Measurements from ENCODE around the gene ARMCX1. TPM values are rescaled to one million over a fixed set of nuclear protein-coding genes. Genes with fewer than 3 reads are reported as not detected.

Gene ARMCX1
- total and polyA plus RNA-seq, 2 donors (not counting 1 experiment from before 2014, with no cell fraction given), result 53.0 to 70.4 TPM

DNA sequence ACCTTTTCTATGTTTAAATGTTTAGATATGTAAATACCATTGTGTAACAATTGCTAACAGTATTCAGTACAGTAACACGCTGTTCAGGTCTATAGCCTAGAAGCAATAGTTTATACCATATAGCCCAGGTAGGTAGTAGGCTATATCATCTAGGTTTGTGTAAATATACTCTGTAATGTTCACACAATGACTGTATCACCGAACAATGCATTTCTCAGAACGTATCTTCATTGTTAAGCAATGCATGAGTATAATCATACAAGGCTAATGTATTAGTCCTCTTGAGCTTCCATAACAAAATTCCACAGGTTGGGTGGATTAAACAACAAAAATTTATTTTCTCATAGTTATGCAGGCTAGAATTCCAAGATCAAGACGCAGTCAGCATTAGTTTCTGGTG, 42.4 kb upstream of the ARMCX1 start:
- Histone ChIP-seq H3K4me3 (replicated peaks in 1 of 4; ENCODE audit: control extremely low read depth in 1 of 4, insufficient read depth in 1 of 4, low read depth in 3 of 4, low read length in 4 of 4) (no peak overlapping the region), H2AFZ (ENCODE audit: low read length) (no peak overlapping the region), H3K4me2 (ENCODE audit: extremely low read depth, insufficient read depth, low read length) (no peak overlapping the region), H3K27ac (ENCODE audit: insufficient read depth, low read length) (no peak overlapping the region), H3K79me2 (ENCODE audit: control insufficient read depth, insufficient read depth, low read length) (no peaks in the 10 kb centered on the region), H3K9ac (ENCODE audit: insufficient read depth, low read length) (no peak overlapping the region), H3K9me3 (ENCODE audit: control insufficient read depth, insufficient read depth, low read depth, low read length) (no peaks in the 10 kb centered on the region), H3K4me1 (ENCODE audit: control insufficient read depth, extremely low read depth, insufficient read depth, low read length) (no peaks in the 10 kb centered on the region), H4K20me1 (ENCODE audit: control insufficient read depth, extremely low read depth, insufficient read depth, low read length) (no peaks in the 10 kb centered on the region), H3K36me3 (ENCODE audit: control insufficient read depth, insufficient read depth, low read length) (no peaks in the 10 kb centered on the region), H3K27me3 (ENCODE audit: control insufficient read depth, insufficient read depth, low read length) (no peaks in the 10 kb centered on the region)
- no peak for TF ChIP-seq EZH2 (IDR thresholded peaks at IDR 0.05; ENCODE audit: low read length, missing control alignments)
- TF ChIP-seq, protein P1, sequence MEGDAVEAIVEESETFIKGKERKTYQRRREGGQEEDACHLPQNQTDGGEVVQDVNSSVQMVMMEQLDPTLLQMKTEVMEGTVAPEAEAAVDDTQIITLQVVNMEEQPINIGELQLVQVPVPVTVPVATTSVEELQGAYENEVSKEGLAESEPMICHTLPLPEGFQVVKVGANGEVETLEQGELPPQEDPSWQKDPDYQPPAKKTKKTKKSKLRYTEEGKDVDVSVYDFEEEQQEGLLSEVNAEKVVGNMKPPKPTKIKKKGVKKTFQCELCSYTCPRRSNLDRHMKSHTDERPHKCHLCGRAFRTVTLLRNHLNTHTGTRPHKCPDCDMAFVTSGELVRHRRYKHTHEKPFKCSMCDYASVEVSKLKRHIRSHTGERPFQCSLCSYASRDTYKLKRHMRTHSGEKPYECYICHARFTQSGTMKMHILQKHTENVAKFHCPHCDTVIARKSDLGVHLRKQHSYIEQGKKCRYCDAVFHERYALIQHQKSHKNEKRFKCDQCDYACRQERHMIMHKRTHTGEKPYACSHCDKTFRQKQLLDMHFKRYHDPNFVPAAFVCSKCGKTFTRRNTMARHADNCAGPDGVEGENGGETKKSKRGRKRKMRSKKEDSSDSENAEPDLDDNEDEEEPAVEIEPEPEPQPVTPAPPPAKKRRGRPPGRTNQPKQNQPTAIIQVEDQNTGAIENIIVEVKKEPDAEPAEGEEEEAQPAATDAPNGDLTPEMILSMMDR (conservative IDR thresholded peaks at IDR 0.05 in 1 of 2, IDR thresholded peaks at IDR 0.05 in 1 of 2; ENCODE audit: low read depth in 1 of 2, low read length in 2 of 2), result no peak
- DNase-seq (ENCODE audit: low read depth in 2 of 2), result no peak

DNA sequence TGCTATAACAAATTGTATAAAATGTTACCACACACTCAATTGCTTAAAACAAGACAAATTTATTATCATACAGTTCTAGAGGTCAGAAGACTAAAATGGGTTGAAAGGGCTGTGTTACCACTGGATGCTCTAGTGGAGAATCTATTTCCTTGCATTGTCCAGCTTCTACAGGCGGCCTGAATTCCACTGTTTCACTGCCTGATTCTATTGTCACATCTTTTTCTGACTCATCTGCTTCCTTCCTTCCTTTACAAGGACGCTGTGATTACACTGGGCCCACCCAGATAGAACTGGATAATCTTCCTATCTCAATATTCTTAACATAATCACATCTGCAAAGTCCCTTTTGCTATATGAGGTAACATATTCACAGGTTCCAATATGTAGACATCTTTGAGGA, 19.4 kb upstream of the ARMCX1 start:
- no peak for DNase-seq (ENCODE audit: low read depth in 2 of 2)
- Histone ChIP-seq H3K4me1 (ENCODE audit: control insufficient read depth, extremely low read depth, insufficient read depth, low read length) (no peaks in the 10 kb centered on the region), H3K4me2 (ENCODE audit: extremely low read depth, insufficient read depth, low read length) (no peak overlapping the region), H3K36me3 (ENCODE audit: control insufficient read depth, insufficient read depth, low read length) (no peaks in the 10 kb centered on the region), H3K79me2 (ENCODE audit: control insufficient read depth, insufficient read depth, low read length) (no peaks in the 10 kb centered on the region), H3K27ac (ENCODE audit: insufficient read depth, low read length) (no peak overlapping the region), H3K9ac (ENCODE audit: insufficient read depth, low read length) (no peak overlapping the region), H3K9me3 (ENCODE audit: control insufficient read depth, insufficient read depth, low read depth, low read length) (no peaks in the 10 kb centered on the region), H2AFZ (ENCODE audit: low read length) (no peak overlapping the region), H4K20me1 (ENCODE audit: control insufficient read depth, extremely low read depth, insufficient read depth, low read length) (no peaks in the 10 kb centered on the region), H3K4me3 (replicated peaks in 1 of 4; ENCODE audit: control extremely low read depth in 1 of 4, insufficient read depth in 1 of 4, low read depth in 3 of 4, low read length in 4 of 4) (no peak overlapping the region), H3K27me3 (ENCODE audit: control insufficient read depth, insufficient read depth, low read length) (no peaks in the 10 kb centered on the region)
- no peak for TF ChIP-seq EZH2 (IDR thresholded peaks at IDR 0.05; ENCODE audit: low read length, missing control alignments)
- TF ChIP-seq, protein P1 (conservative IDR thresholded peaks at IDR 0.05 in 1 of 2, IDR thresholded peaks at IDR 0.05 in 1 of 2; ENCODE audit: low read depth in 1 of 2, low read length in 2 of 2), result no peak

DNA sequence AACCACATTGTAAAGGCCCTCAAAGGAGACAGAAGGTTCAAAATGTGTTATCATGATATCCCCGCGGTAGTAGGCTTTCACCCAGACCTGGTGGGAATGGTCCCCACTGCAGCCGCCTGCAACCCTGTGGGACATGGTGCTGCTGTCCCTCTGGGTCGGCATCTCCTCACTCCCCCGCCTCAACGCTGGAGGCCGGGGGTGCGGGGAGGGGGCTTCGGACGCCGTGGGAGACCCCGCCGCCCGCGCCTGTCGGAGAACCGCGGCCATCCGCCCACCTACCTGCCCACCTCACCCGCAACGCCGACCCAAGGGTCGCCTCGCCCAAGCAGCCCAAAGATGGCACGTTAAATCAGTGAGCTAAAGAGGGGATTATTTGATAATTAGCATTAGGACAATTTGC, 11.2 kb upstream of the ARMCX1 start:
- no peaks in the 10 kb centered on the region for H3K27me3 ChIP-seq (ENCODE audit: control insufficient read depth, insufficient read depth, low read length)
- H3K9ac ChIP-seq (ENCODE audit: insufficient read depth, low read length), result no peak overlapping the region
- DNase-seq (ENCODE audit: low read depth in 2 of 2), result no peak
- H3K79me2 ChIP-seq (ENCODE audit: control insufficient read depth, insufficient read depth, low read length), result no peaks in the 10 kb centered on the region
- no peak overlapping the region for H3K4me2 ChIP-seq (ENCODE audit: extremely low read depth, insufficient read depth, low read length)
- H3K9me3 ChIP-seq (ENCODE audit: control insufficient read depth, insufficient read depth, low read depth, low read length), result no peaks in the 10 kb centered on the region
- no peak overlapping the region for H3K27ac ChIP-seq (ENCODE audit: insufficient read depth, low read length)
- no peak for TF ChIP-seq EZH2 (IDR thresholded peaks at IDR 0.05; ENCODE audit: low read length, missing control alignments)
- TF ChIP-seq, protein P1 (conservative IDR thresholded peaks at IDR 0.05 in 1 of 2, IDR thresholded peaks at IDR 0.05 in 1 of 2; ENCODE audit: low read depth in 1 of 2, low read length in 2 of 2), result no peak
- no peak overlapping the region for H3K4me3 ChIP-seq (replicated peaks in 1 of 4; ENCODE audit: control extremely low read depth in 1 of 4, insufficient read depth in 1 of 4, low read depth in 3 of 4, low read length in 4 of 4)
- no peak overlapping the region for H2AFZ ChIP-seq (ENCODE audit: low read length)
- no peaks in the 10 kb centered on the region for H3K4me1 ChIP-seq (ENCODE audit: control insufficient read depth, extremely low read depth, insufficient read depth, low read length)
- H3K36me3 ChIP-seq (ENCODE audit: control insufficient read depth, insufficient read depth, low read length), result no peaks in the 10 kb centered on the region
- H4K20me1 ChIP-seq (ENCODE audit: control insufficient read depth, extremely low read depth, insufficient read depth, low read length), result no peaks in the 10 kb centered on the region

All from fibroblast of lung (primary cell).